ENCODE data around the gene HS3ST4. TPM values are rescaled to one million over a fixed set of nuclear protein-coding genes. Genes with fewer than 3 reads are reported as not detected.
"Not testable (repeated sequence)": the region's sequence is repeated elsewhere in the genome, so short reads cannot be mapped to it uniquely, and the experiment has no call there.

The HS3ST4 gene
- total and polyA plus RNA-seq, 8 donors: 0.09 to 0.11 (median 0.11) TPM; not detected in 4

GRCh38 chr16:25750488-25751216 lies 58.9 kb downstream of the HS3ST4 start:
- H3K27ac ChIP-seq: no peak overlapping the region
- no peaks in the 10 kb centered on the region for H3K27me3 ChIP-seq
- H3K36me3 ChIP-seq: no peaks in the 10 kb centered on the region
- TF ChIP-seq CTCF (IDR thresholded peaks at IDR 0.05): no peak
- DNase-seq (no peak), ATAC-seq (peak; percentile 29)
- H3K4me1 ChIP-seq: no peaks in the 10 kb centered on the region
- intact Hi-C loops (cut with DNase I): no loop called here
- no peak overlapping the region for H3K4me3 ChIP-seq
- H3K9me3 ChIP-seq: peaks cover 0 to 11% of the 10 kb centered on the region in 2 donors

GRCh38 chr16:25751230-25751835 lies 59.6 kb downstream of the HS3ST4 start:
- H3K27ac ChIP-seq: no peak overlapping the region
- intact Hi-C loops (cut with DNase I): no loop called here
- H3K4me3 ChIP-seq: no peak overlapping the region
- no peaks in the 10 kb centered on the region for H3K36me3 ChIP-seq
- no peaks in the 10 kb centered on the region for H3K27me3 ChIP-seq
- no peak for TF ChIP-seq CTCF (IDR thresholded peaks at IDR 0.05)
- H3K9me3 ChIP-seq: peaks cover 0 to 11% of the 10 kb centered on the region in 2 donors
- no peaks in the 10 kb centered on the region for H3K4me1 ChIP-seq
- DNase-seq (no peak), ATAC-seq (no peak)

GRCh38 chr16:25764466-25764865 lies 72.7 kb downstream of the HS3ST4 start:
- ATAC-seq: no peak
- no peak for TF ChIP-seq CTCF (IDR thresholded peaks at IDR 0.05)
- Histone ChIP-seq H3K36me3 (no peaks in the 10 kb centered on the region), H3K9me3 (no peaks in the 10 kb centered on the region), H3K27me3 (no peaks in the 10 kb centered on the region), H3K4me1 (no peaks in the 10 kb centered on the region), H3K27ac (no peak overlapping the region), H3K4me3 (no peak overlapping the region)
- intact Hi-C loops (cut with DNase I): no loop called here
- DNase-seq: no peak

GRCh38 chr16:25771216-25771615 lies 79.5 kb downstream of the HS3ST4 start:
- H3K9me3 ChIP-seq: no peaks in the 10 kb centered on the region
- intact Hi-C loops (cut with DNase I): no loop called here
- no peaks in the 10 kb centered on the region for H3K36me3 ChIP-seq
- no peak overlapping the region for H3K27ac ChIP-seq
- no peak for TF ChIP-seq CTCF (IDR thresholded peaks at IDR 0.05)
- ATAC-seq (no peak), DNase-seq (no peak)
- H3K27me3 ChIP-seq: no peaks in the 10 kb centered on the region
- no peaks in the 10 kb centered on the region for H3K4me1 ChIP-seq
- no peak overlapping the region for H3K4me3 ChIP-seq

GRCh38 chr16:25771812-25772568 lies 80.2 kb downstream of the HS3ST4 start:
- no peaks in the 10 kb centered on the region for H3K9me3 ChIP-seq
- no peak overlapping the region for H3K27ac ChIP-seq
- no peaks in the 10 kb centered on the region for H3K4me1 ChIP-seq
- H3K4me3 ChIP-seq: no peak overlapping the region
- TF ChIP-seq CTCF (IDR thresholded peaks at IDR 0.05): no peak
- DNase-seq (no peak), ATAC-seq (no peak)
- no peaks in the 10 kb centered on the region for H3K27me3 ChIP-seq
- H3K36me3 ChIP-seq: no peaks in the 10 kb centered on the region
- intact Hi-C loops (cut with DNase I): no loop called here

GRCh38 chr16:25776214-25776613 lies 84.5 kb downstream of the HS3ST4 start:
- H3K36me3 ChIP-seq; intact Hi-C loops (cut with DNase I); H3K4me1 ChIP-seq; ATAC-seq; H3K9me3 ChIP-seq; DNase-seq; H3K27ac ChIP-seq; H3K27me3 ChIP-seq; H3K4me3 ChIP-seq: not testable (repeated sequence)
